Left forelimb (tissue), 1 donor: ENCODE data around the gene COL8A1.

Experiments
- DNase-seq: peaks from one replicate; pipeline ENCODE4 v3.0.0-alpha.2; 2018; ENCODE audit warnings: low spot score

The COL8A1 gene

DNA sequence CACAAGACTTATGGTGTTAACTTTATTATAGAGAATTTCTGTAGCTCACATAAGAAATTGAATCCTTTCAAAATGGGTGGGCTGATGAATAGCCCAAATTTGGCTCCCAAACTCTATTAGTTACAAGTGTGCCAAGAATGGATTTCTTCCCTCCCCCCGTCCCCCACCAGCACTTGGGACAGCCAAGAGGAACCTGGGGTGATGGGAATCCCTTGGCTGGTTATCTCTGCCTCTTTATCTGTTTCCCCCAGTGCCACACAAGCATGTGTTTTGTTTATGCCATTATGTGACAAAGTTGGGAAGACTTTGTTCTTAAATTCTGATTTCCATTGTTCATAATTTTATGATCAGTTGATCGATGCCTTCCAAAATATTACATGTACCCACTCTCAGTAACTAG is 207.6 kb downstream of the COL8A1 start:
- DNase-seq = no peak

DNA sequence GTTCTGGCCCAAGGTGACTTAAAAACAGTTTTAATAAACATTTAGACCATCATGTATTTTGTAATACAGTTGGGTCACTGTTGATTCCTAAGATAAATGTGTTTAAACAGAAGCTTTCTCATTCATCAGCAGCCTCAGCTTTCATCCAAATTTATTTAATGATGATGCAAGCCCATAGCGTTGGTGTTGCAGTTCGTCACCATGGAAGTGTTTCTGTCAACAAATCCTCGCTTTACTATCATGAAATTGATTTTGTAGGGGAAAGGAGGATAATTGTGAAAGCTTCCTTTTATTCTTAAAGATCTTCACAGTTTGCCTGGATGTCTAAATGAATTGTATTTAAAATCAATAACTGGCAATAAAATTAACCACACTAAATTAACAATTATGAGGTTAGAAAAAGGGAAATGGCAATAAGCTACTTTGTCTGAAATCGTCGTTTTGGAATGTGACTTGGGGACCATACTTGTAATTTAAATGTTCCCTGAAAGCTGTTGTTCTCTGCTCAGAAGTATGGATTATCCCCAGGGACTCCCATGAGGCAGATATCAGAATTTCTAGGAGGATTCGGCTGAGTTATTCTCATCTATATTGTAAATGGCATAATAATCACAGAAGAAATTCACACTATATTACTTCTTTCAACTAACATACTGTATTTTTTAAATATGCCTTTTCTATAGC is 208.2 kb downstream of the COL8A1 start:
- no peak for DNase-seq

GRCh38 chr3:99848433-99848832 is 210.0 kb downstream of the COL8A1 start:
- no peak for DNase-seq
